GM21390 (cell line): ENCODE measurements around the gene ARID3A.

Experiments used
- ATAC-seq: cut with Tn5 transposase; IDR thresholded peaks from one replicate; pipeline ENCODE4 v1.9.1; 2021; ENCODE audit not compliant: unreplicated experiment

ARID3A gene

GRCh38 chr19:1000591-1001537 is 75.0 kb downstream of the ARID3A start:
- no peak for ATAC-seq

- ATAC-seq = no peak
Measured at GRCh38 chr19:1001538-1002166, 75.8 kb downstream of the ARID3A start.

- ATAC-seq = no peak
Measured at GRCh38 chr19:1002600-1002999, 76.8 kb downstream of the ARID3A start.

DNA sequence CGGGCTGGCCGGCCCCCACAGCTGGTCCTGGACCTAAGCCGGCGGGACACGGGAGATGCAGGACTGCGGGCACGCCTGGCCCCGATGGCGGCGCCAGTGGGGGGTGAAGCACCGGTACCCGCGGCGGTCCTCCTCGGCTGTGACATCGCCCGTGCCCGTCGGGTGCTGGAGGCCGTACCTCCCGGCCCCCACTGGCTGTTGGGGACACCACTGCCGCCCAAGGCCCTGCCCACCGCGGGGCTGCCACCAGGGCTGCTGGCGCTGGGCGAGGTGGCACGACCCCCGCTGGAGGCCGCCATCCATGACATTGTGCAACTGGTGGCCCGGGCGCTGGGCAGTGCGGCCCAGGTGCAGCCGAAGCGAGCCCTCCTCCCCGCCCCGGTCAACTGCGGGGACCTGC is 77.4 kb downstream of the ARID3A start:
- no peak for ATAC-seq

DNA sequence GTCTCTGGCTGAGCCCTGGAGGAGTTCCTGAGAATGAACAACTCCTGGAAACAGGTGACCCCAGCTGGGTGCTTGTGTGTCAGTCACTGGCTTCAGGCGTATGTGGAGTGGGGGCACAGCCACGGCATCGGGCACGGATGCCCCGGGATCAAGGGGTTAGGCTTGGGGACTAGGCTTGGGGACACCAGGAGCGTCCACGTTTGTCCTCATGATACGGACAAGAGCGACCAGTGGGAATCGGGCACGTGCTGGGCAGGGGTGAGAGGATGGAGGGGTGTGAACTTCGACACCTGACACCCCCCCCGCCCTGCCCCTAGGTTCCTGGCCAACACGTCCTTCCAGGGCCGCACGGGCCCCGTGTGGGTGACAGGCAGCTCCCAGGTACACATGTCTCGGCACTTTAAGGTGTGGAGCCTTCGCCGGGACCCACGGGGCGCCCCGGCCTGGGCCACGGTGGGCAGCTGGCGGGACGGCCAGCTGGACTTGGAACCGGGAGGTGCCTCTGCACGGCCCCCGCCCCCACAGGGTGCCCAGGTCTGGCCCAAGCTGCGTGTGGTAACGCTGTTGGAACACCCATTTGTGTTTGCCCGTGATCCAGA is 78.5 kb downstream of the ARID3A start:
- ATAC-seq = no peak

GRCh38 chr19:1004803-1005664 is 79.2 kb downstream of the ARID3A start:
- no peak for ATAC-seq

DNA sequence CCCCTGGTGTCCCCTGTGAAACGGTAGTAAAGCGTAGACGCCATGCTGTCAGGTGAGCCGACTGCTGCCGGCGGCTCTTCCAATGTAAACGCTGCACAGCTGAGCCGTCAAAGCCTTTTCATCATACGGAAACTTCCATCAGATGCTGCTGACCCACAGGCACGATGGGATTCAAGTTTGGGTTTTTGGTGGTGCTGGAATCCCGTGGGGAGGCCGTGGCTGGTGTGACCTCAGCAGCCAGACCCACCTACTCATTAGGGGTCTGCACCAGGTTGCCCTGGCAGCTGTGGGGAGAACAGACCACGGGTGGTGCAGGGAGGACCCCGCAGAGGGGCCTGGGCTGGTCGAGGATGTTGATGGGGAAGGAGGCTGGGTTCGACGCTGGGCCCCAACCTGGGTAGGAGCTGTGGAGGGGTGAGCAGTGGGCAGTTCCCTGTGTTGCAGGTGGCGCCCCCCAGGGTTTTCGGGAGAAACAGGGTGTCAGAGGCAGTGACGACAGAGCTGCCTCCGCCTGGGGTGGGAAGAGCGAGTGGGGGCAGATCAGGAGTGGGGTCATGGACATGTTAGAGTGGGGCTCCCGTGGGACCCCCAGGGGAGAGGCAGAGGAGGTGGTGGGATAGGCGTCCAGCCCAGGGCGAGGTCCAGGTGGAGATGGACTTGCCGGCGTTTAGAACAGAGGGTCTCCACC is 81.0 kb downstream of the ARID3A start:
- no peak for ATAC-seq

- ATAC-seq = no peak
Measured at GRCh38 chr19:1007399-1008251, 81.8 kb downstream of the ARID3A start.

DNA sequence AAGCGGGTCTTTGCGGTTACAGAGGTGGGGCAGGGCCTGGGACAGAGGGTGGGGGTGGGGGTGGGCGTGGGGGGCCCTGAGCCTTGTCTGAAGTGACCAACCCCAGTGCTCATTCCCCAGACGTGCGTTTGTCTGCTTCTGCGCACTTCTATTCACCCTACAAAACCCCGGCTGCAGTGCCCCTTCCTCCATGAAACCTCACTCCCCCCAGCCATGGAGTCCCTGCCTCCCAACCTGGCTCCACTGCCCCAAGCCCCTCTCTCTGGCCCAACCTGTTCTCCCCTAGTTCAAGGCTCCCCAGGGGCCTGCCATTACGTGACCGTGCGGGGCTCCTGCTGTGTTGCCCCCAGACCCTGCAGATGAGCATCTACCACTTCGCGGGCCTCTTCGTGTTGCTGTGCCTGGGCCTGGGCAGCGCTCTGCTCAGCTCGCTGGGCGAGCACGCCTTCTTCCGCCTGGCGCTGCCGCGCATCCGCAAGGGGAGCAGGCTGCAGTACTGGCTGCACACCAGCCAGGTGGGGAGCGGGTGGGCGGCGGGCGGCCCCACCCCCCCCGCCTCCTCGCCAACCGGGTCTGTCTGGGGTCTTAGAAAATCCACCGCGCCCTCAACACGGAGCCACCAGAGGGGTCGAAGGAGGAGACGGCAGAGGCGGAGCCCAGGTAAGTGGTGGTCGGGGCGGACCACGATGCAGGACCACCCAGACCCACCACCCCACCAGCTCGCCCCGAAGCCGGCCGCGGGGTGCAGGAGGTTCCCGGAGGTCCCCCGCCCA is 82.6 kb downstream of the ARID3A start:
- ATAC-seq = no peak

DNA sequence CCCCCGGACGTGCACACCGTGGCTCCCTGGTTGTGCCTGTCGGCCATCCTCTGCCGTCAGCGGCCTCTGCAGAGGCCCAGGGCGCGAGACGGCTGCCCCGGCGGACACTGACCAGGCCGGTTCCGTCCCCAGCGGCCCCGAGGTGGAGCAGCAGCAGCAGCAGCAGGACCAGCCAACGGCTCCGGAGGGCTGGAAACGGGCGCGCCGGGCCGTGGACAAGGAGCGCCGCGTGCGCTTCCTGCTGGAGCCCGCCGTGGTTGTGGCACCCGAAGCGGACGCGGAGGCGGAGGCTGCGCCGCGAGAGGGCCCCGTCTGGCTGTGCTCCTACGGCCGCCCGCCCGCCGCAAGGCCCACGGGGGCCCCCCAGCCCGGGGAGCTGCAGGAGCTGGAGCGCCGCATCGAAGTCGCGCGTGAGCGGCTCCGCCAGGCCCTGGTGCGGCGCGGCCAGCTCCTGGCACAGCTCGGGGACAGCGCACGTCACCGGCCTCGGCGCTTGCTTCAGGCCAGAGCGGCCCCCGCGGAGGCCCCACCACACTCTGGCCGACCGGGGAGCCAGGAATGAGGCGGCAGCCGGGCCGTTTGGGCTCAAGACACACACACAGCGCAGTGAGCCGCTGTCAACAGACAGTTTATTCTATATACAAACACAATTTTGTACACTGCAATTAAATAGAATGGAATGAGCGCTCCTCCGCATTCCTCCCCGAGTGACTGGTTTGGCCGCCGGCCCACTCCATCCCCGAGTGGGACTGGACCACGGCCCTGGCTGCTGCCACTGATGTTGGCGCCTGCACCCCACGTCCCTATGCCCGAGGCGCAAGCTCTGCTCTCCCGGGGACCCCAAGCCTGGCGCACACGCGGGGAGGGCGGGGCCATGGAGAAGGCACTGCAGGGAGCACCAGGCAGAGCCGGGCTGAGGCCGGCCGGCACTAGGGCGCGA is 83.5 kb downstream of the ARID3A start:
- ATAC-seq = no peak

- no peak for ATAC-seq
Measured at GRCh38 chr19:1009981-1010538, 84.2 kb downstream of the ARID3A start.

DNA sequence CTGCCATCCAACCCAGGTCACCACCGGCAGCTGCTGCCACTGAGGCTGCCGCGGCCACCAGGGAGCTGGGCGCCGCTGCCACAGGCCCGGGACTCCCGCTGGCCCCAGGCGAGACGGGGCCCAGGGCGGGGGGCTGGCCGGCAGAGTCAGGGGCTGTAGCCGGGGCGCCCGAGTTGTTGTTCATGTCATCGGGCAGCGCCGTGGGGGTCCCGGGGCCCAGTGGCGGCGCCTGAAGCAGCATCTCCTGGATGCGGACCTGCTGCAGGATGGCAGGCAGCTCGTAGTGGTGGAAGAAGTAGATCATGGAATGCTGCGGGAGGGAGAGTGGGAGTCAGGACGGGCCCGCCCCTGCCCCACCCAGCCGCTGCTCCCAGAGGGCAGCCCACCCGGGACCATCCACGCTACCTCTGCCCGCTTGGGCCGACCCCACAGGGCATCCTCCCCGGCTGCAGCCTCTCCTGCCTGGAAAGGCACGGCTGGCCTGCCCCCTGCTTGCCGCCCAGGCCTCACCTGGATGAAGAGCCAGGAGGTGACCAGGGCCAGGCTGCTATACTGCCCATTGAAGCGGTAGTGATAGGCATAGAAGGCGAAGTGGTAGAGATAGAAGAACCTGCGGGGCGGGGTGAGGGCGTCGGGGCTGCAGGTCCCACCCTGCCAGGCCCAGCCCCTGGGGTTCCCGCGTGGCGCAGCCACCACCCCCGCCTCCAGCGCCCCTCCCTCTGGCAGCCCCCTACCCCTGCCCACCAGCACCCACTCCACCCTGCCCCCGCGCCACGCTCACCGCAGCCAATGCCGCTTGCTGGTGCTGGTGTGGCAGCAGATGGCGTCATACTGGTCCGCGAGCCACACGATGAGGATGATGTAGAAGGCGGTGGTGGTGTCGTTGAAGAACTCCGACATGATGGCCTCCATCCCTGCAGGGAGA is 85.0 kb downstream of the ARID3A start:
- ATAC-seq = no peak

DNA sequence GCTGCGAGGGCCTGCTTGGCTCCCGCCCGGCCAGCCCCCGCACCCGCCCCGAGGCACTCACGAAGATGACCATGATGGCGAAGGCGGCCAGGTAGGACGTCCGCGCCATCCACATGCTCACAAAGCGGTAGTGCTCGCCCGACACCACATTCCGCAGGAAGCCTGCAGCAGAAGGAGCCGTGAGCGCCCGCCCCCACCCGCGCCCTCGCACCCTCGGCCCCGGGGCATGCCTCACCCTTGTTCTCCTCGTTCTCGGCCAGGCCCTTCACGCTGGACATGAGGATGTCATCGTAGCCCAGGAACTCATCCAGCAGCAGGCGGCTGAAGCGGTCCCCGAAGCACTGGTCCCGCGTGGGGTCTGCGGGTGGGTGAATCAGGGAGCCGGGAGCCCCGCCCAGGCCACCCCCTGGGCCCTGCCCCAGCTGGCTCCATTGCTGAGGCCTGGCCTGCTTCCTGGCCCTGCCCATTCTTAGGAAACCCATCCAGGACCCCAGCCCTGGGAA is 86.0 kb downstream of the ARID3A start:
- no peak for ATAC-seq

GRCh38 chr19:1012334-1012733 is 86.5 kb downstream of the ARID3A start:
- no peak for ATAC-seq

GRCh38 chr19:1013218-1013617 is 87.4 kb downstream of the ARID3A start:
- ATAC-seq = no peak
